ENCODE measurements around the gene RBMS1. TPM values are rescaled to one million over a fixed set of nuclear protein-coding genes. Genes with fewer than 3 reads are reported as not detected.

The RBMS1 gene
- total and polyA plus RNA-seq, 3 donors from 2014 or later: 26.8 to 34.7 (median 30.0) TPM

DNA sequence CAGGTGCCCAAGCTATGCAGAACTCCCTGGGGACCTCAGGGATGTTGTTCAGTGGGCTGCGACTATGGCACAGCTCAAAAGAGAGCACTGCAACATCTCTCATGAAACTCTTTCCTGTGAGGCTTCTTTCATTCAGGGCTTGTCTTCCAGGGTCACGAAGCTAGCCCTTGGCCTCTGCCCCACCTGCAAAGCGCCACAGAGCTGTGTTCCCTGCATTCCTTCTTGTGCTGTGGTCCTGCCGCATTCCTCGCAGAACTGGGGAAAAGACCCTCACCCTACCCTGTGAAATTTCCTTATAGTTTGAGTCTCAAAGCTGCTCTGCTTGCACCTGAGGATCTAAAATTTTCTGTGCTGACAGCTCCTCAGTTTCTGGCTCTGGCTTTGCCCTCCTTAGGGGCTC lies 267.2 kb downstream of the RBMS1 start:
- Histone ChIP-seq H3K4me1 (peaks cover 14% of the 10 kb centered on the region), H3K27ac (no peak overlapping the region), H3K36me3 (ENCODE audit: low read depth, missing control alignments) (no peaks in the 10 kb centered on the region), H3K27me3 (no peaks in the 10 kb centered on the region), H3K9me3 (no peaks in the 10 kb centered on the region), H3K4me3 (no peak overlapping the region)
- TF ChIP-seq POLR2A (IDR thresholded peaks at IDR 0.05): no peak
- TF ChIP-seq, protein P1, sequence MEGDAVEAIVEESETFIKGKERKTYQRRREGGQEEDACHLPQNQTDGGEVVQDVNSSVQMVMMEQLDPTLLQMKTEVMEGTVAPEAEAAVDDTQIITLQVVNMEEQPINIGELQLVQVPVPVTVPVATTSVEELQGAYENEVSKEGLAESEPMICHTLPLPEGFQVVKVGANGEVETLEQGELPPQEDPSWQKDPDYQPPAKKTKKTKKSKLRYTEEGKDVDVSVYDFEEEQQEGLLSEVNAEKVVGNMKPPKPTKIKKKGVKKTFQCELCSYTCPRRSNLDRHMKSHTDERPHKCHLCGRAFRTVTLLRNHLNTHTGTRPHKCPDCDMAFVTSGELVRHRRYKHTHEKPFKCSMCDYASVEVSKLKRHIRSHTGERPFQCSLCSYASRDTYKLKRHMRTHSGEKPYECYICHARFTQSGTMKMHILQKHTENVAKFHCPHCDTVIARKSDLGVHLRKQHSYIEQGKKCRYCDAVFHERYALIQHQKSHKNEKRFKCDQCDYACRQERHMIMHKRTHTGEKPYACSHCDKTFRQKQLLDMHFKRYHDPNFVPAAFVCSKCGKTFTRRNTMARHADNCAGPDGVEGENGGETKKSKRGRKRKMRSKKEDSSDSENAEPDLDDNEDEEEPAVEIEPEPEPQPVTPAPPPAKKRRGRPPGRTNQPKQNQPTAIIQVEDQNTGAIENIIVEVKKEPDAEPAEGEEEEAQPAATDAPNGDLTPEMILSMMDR (IDR thresholded peaks at IDR 0.05): no peak
- intact Hi-C loops (cut with DNase I; ENCODE audit: low total_unique reads): no loop called here
- 91% methylated on average over 5 of the region's 5 CpGs for WGBS, 2 donors
- no peak for DNase-seq

GRCh38 chr2:160225722-160226121 lies 267.9 kb downstream of the RBMS1 start:
- TF ChIP-seq, protein P1 (IDR thresholded peaks at IDR 0.05): no peak
- no peak for TF ChIP-seq POLR2A (IDR thresholded peaks at IDR 0.05)
- Histone ChIP-seq H3K27ac (no peak overlapping the region), H3K36me3 (ENCODE audit: low read depth, missing control alignments) (no peaks in the 10 kb centered on the region), H3K4me1 (peaks cover 14% of the 10 kb centered on the region), H3K9me3 (no peaks in the 10 kb centered on the region), H3K4me3 (no peak overlapping the region), H3K27me3 (no peaks in the 10 kb centered on the region)
- intact Hi-C loops (cut with DNase I; ENCODE audit: low total_unique reads): no loop called here
- WGBS, 2 donors: 73 to 93% methylated on average over 3 to 4 of the region's 4 CpGs
- DNase-seq: peak; percentile 25

GRCh38 chr2:160224507-160224906 lies 269.1 kb downstream of the RBMS1 start:
- 59 to 67% methylated on average over 3 of the region's 3 CpGs for WGBS, 2 donors
- intact Hi-C loops (cut with DNase I; ENCODE audit: low total_unique reads): no loop called here
- Histone ChIP-seq H3K36me3 (ENCODE audit: low read depth, missing control alignments) (no peaks in the 10 kb centered on the region), H3K27ac (no peak overlapping the region), H3K9me3 (no peaks in the 10 kb centered on the region), H3K27me3 (no peaks in the 10 kb centered on the region), H3K4me1 (peaks cover 14% of the 10 kb centered on the region), H3K4me3 (no peak overlapping the region)
- DNase-seq: no peak
- TF ChIP-seq, protein P1 (IDR thresholded peaks at IDR 0.05): no peak

DNA sequence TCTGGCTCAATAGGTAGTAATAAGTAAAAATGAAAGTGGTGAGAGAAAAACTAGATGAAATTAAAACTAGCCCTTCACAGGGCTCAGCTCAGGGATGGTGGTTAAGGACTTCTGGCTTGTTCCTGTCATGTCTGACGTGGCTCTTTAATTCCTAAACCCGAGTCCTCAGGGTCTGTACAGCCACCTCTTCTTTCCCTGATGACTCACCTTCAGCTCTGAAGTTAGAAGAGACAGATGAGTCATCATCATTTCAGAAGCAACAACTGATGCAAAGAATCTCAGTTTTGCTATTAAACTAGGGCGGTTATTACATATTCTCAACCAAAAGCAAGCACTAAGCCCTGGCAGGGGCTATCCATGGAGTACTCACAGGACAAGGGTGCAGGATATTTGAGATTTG lies 269.5 kb downstream of the RBMS1 start:
- H3K9me3 ChIP-seq: no peaks in the 10 kb centered on the region
- DNase-seq: no peak

DNA sequence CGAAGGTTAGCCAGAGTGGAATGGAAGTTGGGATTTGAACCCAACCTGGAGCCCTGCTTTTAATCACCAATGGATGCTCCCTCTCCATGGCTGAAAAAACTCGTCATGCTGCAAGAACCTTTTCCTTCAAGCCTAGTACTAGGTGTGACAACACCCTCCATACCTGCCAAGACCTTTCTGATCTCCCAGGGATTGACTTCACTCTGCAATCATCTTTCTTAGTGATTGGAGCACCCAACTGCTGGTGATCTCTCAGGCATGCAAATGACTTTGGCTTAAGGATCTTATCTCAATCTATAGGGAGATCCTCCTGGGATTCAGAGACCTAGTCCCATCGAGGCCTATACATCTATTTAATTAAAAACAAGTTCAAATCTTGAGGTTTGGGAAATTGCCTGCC lies 270.0 kb downstream of the RBMS1 start:
- intact Hi-C loops (cut with DNase I; ENCODE audit: low total_unique reads): no loop called here
- H3K27me3 ChIP-seq: no peaks in the 10 kb centered on the region
- H3K9me3 ChIP-seq: no peaks in the 10 kb centered on the region
- peaks cover 14% of the 10 kb centered on the region for H3K4me1 ChIP-seq
- no peaks in the 10 kb centered on the region for H3K36me3 ChIP-seq (ENCODE audit: low read depth, missing control alignments)
- WGBS, 2 donors: 87 to 94% methylated on average over 3 of the region's 3 CpGs
- peak overlapping the region in 1 of 2 donors; percentile 20 for H3K4me3 ChIP-seq
- no peak for DNase-seq
- TF ChIP-seq, protein P1 (IDR thresholded peaks at IDR 0.05): no peak
- TF ChIP-seq POLR2A (IDR thresholded peaks at IDR 0.05): no peak
- H3K27ac ChIP-seq: no peak overlapping the region

More for the DNA sequence above, 269.5 kb downstream of the RBMS1 start:
- no peaks in the 10 kb centered on the region for H3K36me3 ChIP-seq (ENCODE audit: low read depth, missing control alignments)
- no peaks in the 10 kb centered on the region for H3K27me3 ChIP-seq
- H3K27ac ChIP-seq: no peak overlapping the region
- 87 to 93% methylated on average over 3 of the region's 3 CpGs for WGBS, 2 donors
- intact Hi-C loops (cut with DNase I; ENCODE audit: low total_unique reads): no loop called here
- peaks cover 14% of the 10 kb centered on the region for H3K4me1 ChIP-seq
- TF ChIP-seq, protein P1 (IDR thresholded peaks at IDR 0.05): no peak
- no peak overlapping the region for H3K4me3 ChIP-seq
